K562 (cell line): ENCODE results near the gene EXD2. TPM values are rescaled to one million over a fixed set of nuclear protein-coding genes. Genes with fewer than 3 reads are reported as not detected.

Source experiments
- CHD7 ChIP-seq: fragments of 200-600 bp; sonication (generic); IDR thresholded peaks from one replicate; pipeline ENCODE4 v1.6.1; 2012; ENCODE audit warnings: mild to moderate bottlenecking, low read depth, low read length, inconsistent platforms
- HDAC2 ChIP-seq: fragments of 450-650 bp; IDR thresholded peaks from 2 replicates; pipeline ENCODE4 v1.6.1; 2016; ENCODE audit warnings: mild to moderate bottlenecking
- SUPT5H ChIP-seq: fragments of 450-650 bp; IDR thresholded peaks from 2 replicates; pipeline ENCODE4 v1.6.1; 2016
- TCF7 ChIP-seq: sonication (generic); IDR thresholded peaks from 2 replicates; pipeline ENCODE4 v1.6.1; 2016; ENCODE audit warnings: antibody characterized with exemption, borderline replicate concordance
- polyA plus RNA-seq, 8 experiments: library from polyadenylated mRNA; depleted of rRNA in 4 of 8; stranded (reverse) in 5 of 8; unstranded in 3 of 8; fragments of >200 nt; fragmentation: Nextera tagmentation in 2 of 8; fragmentation: Illumina TruSeq in 1 of 8; extraction: Ambion mirVana in 2 of 8; extraction: Trizol in 1 of 8; gene quantifications; 2 replicates each; pipeline versions ENCODE4 v1.2.1 to v1.2.3, GENCODE V29; 2011 to 2014; ENCODE audit warnings: inconsistent platforms in 1 of 8, missing spikeins in 1 of 8
- total RNA-seq, 7 experiments: library from RNA; depleted of rRNA in 6 of 7; stranded (reverse); fragments of >200 nt in 6 of 7; fragmentation: Illumina TruSeq in 2 of 7; extraction: Trizol in 2 of 7; gene quantifications; 2 replicates each; pipeline versions ENCODE4 v1.2.1 to v1.2.3, GENCODE V29; 2011 to 2021; ENCODE audit warnings: low replicate concordance in 1 of 7

Gene EXD2
- total and polyA plus RNA-seq, 9 of the 15 experiments (the other 6 are each of a cell fraction or from before 2014, with no cell fraction given) = 1.6 to 7.5 (median 3.7) TPM

GRCh38 chr14:69161590-69161989 lies 29.7 kb upstream of the EXD2 start (continued):
- no peak for TF ChIP-seq TCF7
- TF ChIP-seq HDAC2 = no peak
- no peak for TF ChIP-seq CHD7
- no peak for TF ChIP-seq SUPT5H
